ENCODE results near the gene NQO2. TPM values are rescaled to one million over a fixed set of nuclear protein-coding genes. Genes with fewer than 3 reads are reported as not detected.

Gene NQO2
- polyA plus RNA-seq, 1 of the 3 experiments (the other 2 are of a cell fraction): 19.2 TPM

GRCh38 chr6:2970753-2971419, 28.8 kb upstream of the NQO2 start:
- Histone ChIP-seq H3K9me3 (no peaks in the 10 kb centered on the region), H3K9me2 (no peaks in the 10 kb centered on the region), H4K20me1 (ENCODE audit: insufficient read depth) (no peaks in the 10 kb centered on the region), H3K79me2 (ENCODE audit: insufficient read depth) (peaks cover 53% of the 10 kb centered on the region), H3K36me3 (replicated peaks in 1 of 2; ENCODE audit: control insufficient read depth in 1 of 2, insufficient read depth in 2 of 2, low read length in 1 of 2) (peaks cover 0 to 3% of the 10 kb centered on the region in 2 experiments), H3K27me3 (ENCODE audit: insufficient read depth) (no peaks in the 10 kb centered on the region), H3K9ac (peak overlapping the region; percentile 83), H3K4me2 (peak overlapping the region; percentile 79), H3F3A (replicated peaks; ENCODE audit: insufficient read depth) (peaks cover 24% of the 10 kb centered on the region), H3K27ac (ENCODE audit: low read depth in 2 of 2, low read length in 1 of 2) (peak overlapping the region; percentile 56 to 85), H2AFZ (ENCODE audit: low read depth) (peak overlapping the region; percentile 92; the same call in 1 of the 2 replicates), H3K4me3 (ENCODE audit: low read depth in 2 of 2, low read length in 1 of 2) (peak overlapping the region; percentile 67 to 69), H3K4me1 (ENCODE audit: control insufficient read depth in 1 of 2, insufficient read depth in 2 of 2, low read depth in 1 of 2, low read length in 1 of 2) (peaks cover 9 to 10% of the 10 kb centered on the region in 2 experiments; a peak in 3 of 4 replicates)
- DNase-seq: peak; percentile 91
- WGBS (ENCODE audit: low lambda C conversion rate): 3% methylated on average over 18 of the region's 80 CpGs
- ChIA-PET CTCF (interaction anchor here (1.0 to 1.6 kb wide), 3 partner anchors 18 to 19 kb away, joined by 3 to 13 read pairs (median 11); no protein-coding TSS in a partner anchor), POLR2A (interaction anchor here (0.8 to 1.6 kb wide), 4 partner anchors 13 to 129 kb away, joined by 3 to 38 read pairs (median 3); partner anchors contain the start of gene SERPINB1)
- TF ChIP-seq TCF12 (IDR thresholded peaks at IDR 0.05) (no peak), REST (IDR thresholded peaks at IDR 0.05; ENCODE audit: low read depth, low read length) (no peak), TEAD4 (IDR thresholded peaks at IDR 0.05; ENCODE audit: borderline replicate concordance, insufficient read depth) (no peak), GABPA (IDR thresholded peaks at IDR 0.05; ENCODE audit: low read depth) (peak; percentile 58; the same call in 1 of the 2 replicates), ZBTB33 (IDR thresholded peaks at IDR 0.05; ENCODE audit: borderline replicate concordance, low read depth) (no peak), CTCF (IDR thresholded peaks at IDR 0.05) (no peak), YY1 (IDR thresholded peaks at IDR 0.05; ENCODE audit: low read depth) (no peak), FOSL2 (IDR thresholded peaks at IDR 0.05; ENCODE audit: borderline replicate concordance, low read depth) (no peak)
